GM18502 (cell line): Measurements from ENCODE around the gene CSNK2A1.
A peak's percentile ranks its signal among the peaks of the same experiment; 100 is the strongest.

Source experiments
- ATAC-seq: cut with Tn5 transposase; IDR thresholded peaks from one replicate; pipeline ENCODE4 v1.9.1; 2021; ENCODE audit warnings: mild to moderate bottlenecking; ENCODE audit not compliant: unreplicated experiment, poor library complexity

The CSNK2A1 gene

DNA sequence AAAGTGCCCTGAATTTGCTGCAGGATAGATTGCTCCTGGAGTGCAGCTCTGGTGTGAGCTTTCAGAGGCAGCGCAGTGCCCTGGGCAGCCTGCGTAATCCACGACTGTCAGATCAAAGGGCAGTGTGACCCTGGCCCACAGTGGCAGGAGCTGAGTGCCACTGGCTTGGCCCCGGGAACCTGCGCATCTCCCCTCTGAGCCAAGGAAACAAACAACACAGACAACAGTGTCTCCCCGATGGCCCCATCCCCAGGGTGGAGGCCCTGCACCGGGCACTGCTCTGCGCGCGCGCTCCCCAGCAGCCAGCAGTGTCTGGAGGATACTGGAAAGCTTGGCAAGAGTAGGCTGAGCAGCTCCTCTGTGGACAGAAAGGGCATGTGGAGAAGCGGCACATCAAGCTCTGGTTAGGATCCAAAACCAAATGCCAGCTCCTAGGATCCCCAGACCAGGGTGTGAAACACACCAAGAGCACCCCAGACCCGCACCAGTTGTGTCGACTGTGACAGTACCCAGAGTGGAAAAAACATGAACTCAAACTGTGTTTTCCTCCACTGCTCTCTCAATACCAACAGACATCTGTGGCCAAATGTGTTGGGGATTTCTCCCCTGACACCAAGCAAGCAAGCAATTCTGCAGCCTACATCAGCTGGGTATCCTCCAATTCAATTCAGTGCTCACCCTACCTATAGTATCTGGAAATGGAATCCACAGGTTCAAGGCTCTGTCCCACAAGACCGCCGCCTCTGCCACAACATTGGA is 108.8 kb downstream of the CSNK2A1 start:
- ATAC-seq = no peak

DNA sequence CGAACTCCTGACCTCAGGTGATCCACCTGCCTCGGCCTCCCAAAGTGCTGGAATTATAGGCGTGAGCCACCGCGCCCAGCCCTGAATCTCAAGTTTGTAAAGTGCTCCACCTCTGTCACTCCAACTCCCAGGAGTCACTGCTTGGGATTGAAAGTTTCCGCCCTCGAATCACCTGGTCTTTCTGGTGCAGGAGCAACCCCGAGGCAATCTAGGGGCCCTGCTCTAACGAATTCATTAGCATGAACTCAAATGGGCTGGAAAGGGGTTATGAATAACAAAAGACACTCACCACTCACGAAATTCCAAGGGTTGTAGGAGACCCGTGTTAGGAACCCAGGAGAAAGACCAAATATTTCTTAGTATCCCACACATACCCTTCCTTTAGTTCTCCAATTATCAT is 109.4 kb downstream of the CSNK2A1 start:
- no peak for ATAC-seq

DNA sequence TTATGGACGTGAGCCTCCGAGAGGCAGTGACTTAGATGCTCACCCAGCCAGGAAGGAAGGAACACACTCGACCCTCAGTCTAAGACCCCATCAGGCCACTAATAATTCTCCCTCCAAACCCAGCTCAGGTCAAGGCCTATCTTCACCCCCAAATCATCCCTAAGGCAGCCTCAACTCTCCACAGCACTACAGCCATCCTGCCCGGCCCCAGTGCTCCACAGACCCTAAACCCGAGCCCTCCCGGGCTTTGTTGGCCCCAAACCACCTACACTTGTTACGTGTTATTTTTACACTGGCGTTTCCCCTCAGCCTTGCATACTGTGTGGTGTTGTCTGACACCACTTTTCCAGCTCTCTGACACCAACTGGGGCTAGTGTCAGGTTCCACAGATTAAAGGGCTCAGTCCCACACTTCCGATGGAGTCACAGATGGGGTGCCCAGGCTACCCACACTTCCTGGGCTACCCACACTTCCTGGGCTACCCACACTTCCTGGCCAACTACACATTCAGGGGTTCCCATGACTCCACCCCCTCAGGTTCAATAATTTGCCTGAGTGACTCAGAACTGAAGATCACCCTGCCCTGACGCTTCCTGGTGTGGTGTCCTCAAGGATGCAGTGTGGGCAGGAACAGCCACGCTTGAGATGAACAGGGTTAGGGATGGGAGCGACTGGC is 110.2 kb downstream of the CSNK2A1 start:
- ATAC-seq = peak; percentile 87

DNA sequence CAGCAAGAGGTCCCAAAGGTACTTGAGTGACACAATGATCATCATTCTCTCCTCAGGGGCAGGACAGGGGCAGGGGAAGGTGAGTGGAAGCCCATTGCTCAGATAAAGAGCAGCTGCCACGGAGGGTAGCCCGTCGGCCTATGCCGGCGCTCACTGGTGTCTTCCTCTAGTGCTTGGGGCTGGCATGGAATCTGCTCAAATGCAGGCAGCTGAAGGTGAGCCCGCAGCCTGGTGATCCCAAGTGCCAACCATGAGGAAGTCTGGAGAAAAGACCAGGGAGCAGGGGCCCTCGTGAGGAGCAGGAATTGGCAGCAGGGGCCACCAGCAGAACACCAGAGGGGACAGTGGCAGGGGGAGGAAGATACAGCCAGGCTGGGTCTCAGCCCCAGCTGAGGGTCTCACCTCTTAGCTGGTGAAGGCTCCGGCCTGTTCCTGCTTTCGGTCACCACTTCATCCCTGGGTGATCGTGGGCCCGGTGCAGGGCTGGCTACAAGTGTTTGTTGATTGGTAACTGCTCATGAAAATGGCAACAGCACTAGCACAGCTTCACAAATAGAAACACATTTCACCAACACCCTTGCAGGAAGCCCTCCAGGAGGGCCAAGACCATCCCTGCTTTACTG is 110.8 kb downstream of the CSNK2A1 start:
- no peak for ATAC-seq

DNA sequence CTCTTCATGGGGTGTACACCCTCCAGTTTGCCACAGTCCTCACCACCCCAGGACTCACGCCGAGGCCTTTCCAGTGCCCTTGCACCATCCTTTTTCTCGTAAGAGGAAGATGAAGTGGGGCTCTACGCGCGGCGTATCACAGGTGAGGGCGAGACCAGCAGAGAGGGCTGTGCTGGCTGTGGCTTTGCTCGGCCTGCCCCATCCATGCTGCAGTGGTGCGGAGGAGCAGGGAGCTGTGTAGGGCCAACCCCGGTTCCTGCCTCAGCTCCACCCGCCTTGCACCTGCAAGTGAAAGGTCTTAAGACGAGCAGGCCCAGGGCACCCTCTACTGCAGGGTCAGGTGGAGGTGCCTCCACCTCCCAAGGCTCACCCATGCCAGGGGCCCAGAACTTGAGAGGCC is 111.4 kb downstream of the CSNK2A1 start:
- no peak for ATAC-seq

DNA sequence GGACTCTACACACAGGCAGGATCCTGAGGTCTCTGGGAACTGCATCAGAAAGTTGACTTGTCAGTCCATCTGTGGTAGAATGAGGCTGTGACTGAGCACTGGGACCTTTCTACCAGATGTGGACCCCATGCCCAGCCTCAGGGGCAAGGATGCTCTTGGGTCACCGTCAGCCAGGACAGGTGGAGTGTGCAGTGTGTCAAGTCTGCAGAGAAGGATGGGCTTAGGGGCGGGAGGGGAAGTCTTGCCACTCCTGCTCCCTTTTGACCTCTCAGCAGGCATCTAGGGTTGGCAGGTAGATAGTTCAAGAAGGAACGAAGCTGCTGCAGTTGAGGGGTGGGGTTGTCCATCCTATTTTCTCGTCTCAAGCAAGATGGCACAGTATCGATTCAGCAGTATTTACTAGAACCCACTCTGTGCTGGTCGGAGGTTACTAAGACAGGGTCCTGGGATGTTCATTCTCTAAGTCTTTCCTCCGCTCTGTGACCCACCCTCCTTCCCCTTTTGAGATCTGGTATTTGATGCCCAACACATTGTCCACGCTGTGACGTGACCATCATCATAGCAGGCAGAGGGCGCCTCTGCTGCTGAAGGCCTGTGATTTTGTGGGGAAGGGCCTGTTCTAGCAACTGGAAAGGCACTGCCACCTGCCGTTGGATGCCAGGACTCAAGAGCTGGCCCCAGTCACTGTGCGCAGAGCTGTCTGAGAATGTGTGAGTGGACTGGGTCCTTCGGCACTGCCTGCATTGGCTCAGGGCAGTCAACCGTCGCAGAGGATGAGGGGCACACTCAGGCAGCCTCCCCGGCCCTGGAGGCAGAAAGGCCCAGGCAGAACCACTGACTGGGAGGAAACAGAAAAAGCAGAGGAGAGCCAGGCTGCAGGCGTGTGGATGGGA is 112.3 kb downstream of the CSNK2A1 start:
- no peak for ATAC-seq

DNA sequence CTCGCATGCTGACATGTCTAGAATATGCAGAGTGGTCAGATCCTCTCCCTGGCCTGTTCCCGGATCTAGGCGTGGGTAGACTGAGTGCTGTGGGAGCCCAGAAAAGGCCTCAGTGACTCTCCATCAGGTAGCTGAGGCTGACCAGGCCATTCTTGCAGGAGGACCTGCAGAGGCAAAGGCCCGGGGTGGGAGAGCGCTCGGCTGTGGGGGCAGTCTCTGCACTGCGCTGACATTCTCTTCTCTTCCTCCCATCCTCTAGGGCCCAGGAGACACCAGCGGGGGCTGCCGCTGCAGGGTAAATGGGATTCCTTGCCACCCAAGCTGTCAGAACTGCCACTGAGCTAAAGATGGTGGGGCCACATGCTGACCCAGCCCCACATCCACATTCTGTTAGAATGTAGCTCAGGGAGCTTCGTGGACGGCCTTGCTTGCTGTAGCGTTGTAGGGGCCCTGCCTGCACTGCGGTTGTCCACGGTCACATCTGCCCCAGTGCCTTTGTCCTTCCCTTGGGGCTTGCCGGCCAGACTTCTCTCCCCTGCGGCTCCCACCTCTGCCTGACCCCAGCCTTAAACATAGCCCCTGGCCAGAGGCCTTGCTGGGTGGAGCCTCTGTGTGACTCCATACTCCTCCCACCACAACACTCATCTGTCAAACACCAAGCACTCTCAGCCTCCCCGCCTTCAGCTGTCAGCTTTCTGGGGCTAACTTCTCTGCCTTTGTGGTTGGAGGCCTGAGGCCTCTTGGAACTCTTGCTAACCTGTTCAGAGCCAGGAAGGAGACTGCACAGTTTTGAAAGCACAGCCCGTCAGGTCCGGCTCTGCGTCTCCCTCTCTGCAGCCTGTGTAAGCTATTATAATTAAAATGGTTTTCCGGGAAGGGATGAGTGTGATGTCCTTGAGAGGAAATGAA is 113.2 kb downstream of the CSNK2A1 start:
- ATAC-seq = no peak

DNA sequence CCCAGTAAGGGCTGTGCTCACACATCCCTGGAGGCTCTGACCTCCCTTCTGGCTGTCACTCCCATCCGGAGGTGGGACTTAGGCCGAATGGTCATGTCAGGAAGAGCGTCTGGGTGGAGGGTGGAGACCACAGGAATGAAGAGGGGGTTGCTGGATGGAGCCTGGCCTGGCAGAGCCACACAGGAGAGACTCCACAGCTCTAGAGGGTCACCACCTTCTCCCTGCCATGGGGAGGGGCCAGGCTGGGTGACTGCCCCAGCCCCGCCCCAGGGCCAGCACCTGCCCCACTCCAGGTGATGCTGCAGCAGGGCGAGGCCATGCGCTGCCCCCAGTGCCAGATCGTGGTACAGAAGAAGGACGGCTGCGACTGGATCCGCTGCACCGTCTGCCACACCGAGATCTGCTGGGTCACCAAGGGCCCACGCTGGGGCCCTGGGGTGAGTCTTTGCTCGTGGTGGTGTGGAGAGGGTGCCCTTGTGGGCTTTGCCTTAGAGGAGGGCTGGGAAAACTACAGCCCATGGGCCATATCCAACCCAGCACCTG is 114.9 kb downstream of the CSNK2A1 start:
- no peak for ATAC-seq

DNA sequence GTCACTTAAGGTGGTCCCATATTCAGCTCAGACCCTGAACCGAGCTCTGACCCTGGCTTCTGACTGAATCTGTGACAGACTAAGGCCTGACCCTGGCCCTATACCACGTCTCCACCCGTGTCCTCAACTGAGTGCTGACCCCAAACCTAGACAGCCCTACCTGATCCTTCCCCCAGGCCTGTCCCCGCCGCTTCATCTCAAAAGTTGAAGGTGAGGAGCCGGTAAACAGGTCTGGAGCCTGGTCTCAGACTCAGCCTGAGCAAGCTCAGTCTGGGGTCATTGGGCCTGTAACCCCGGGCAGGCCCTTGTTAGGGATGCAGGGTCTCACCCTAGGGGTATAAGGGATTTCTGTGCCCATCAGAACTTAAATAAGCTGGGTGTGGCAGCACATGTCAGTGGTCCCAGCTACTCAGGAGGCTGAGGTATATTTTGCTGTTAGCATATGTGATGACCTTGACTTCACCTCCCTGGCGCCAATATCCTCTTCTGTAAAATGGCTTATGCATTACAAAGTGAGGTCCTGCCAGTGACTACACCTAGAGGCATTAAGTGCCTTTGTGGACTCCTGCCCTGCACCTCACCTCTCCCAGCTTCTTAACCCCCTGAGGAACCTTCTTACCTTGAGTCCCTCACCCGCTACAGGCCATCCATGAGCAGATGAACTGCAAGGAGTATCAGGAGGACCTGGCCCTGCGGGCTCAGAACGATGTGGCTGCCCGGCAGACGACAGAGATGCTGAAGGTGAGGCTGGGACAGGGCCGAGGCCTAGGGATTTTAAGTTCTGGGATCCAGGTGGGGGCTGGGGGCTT is 115.5 kb downstream of the CSNK2A1 start:
- no peak for ATAC-seq

DNA sequence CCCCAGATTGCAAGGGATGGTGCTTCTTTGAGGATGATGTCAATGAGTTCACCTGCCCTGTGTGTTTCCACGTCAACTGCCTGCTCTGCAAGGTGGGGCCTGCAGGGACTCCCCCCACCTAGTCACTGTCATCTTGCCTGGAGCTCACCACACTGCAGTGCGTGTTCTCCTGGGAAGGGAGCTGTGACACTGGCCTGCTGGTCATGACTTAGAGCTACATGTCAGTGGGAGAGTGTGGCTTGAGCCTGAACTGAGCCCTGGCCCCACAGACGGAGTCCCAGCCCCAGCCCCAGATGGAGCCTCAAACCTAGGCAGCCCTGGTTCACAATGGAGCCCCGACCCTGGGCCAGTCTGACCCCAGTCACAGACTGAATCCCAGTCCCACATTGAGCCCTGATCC is 116.2 kb downstream of the CSNK2A1 start:
- ATAC-seq = no peak

DNA sequence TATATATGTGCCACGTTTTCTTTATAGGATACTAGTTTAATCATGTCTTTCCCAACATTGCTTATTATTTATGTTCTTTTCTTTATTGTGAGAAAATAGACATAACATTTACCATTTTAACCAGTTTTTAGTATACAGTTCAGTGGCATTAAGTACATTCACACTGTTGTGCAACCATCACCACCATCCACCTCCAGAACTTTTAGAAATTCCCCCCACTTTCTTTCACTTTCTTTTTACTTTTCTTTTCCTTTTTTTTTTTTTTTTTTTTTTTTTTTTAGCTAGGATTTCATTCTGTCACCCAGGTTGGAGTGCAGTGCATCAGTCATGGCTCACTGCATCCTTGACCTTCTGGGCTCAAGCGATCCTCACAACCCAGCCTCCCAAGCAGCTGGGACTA is 117.0 kb downstream of the CSNK2A1 start:
- ATAC-seq = no peak
